Measurements from ENCODE around the gene SAC3D1. TPM values are rescaled to one million over a fixed set of nuclear protein-coding genes. Genes with fewer than 3 reads are reported as not detected.

SAC3D1 gene
- polyA plus RNA-seq, 3 donors = 4.4 to 14.1 (median 6.7) TPM

GRCh38 chr11:65084598-65085375 lies 43.8 kb downstream of the SAC3D1 start:
- peaks cover 53% of the 10 kb centered on the region for H3K79me2 ChIP-seq (ENCODE audit: insufficient read depth, low read length)
- Mint-ChIP-seq H3K27me3 (ENCODE audit: low read depth in 3 of 3) (no peaks in the 10 kb centered on the region), H3K36me3 (peaks cover 41 to 53% of the 10 kb centered on the region in 2 donors), H3K4me3 (peak overlapping the region; percentile 88 to 95), H3K9me3 (peaks cover 0 to 2% (median 0%) of the 10 kb centered on the region in 7 donors), H3K4me1 (peaks cover 44% of the 10 kb centered on the region), H3K27ac (peak overlapping the region; percentile 93 to 98 (median 95))
- peak overlapping the region; percentile 98 for H2AFZ ChIP-seq (ENCODE audit: insufficient read depth, low read depth, low read length, poor library complexity, severe bottlenecking)
- peak overlapping the region; percentile 62 to 95 (median 84) for H3K4me3 ChIP-seq (replicated peaks in 1 of 3; ENCODE audit: low read depth in 2 of 3, low read length in 3 of 3)
- H3K9me3 ChIP-seq (replicated peaks in 1 of 2; ENCODE audit: control insufficient read depth in 1 of 2, insufficient read depth in 1 of 2, low read length in 2 of 2) = no peaks in the 10 kb centered on the region
- peaks cover 33 to 43% of the 10 kb centered on the region in 2 donors for H3K4me1 ChIP-seq (ENCODE audit: control insufficient read depth in 1 of 2, insufficient read depth in 2 of 2, low read length in 2 of 2)
- H3K9ac ChIP-seq (ENCODE audit: insufficient read depth, low read length, poor library complexity, severe bottlenecking) = peak overlapping the region; percentile 91
- TF ChIP-seq CTCF (IDR thresholded peaks at IDR 0.05) = no peak
- DNase-seq = no peak
- 64% methylated on average over 14 of the region's 23 CpGs for WGBS (ENCODE audit: insufficient coverage)
- peak overlapping the region; percentile 95 for H3K4me2 ChIP-seq (replicated peaks; ENCODE audit: extremely low read depth, low read length, poor library complexity, severe bottlenecking)
- H4K20me1 ChIP-seq (ENCODE audit: insufficient read depth, low read length) = no peaks in the 10 kb centered on the region
- H3K27me3 ChIP-seq (ENCODE audit: control insufficient read depth in 2 of 2, insufficient read depth in 2 of 2, low read length in 2 of 2) = no peaks in the 10 kb centered on the region
- intact Hi-C loops (cut with micrococcal nuclease) = loop anchor here (1.0 to 5.0 kb wide), 5 partner anchors 12 to 72 kb away; partner anchors contain the start of genes FAU (in 2 of the 2), MRPL49 (in 2 of the 2), ARL2 (in 1 of the 2) and SNX15 (in 1 of the 2)
- peaks cover 33 to 48% of the 10 kb centered on the region in 2 donors for H3K36me3 ChIP-seq (replicated peaks in 1 of 2; ENCODE audit: control insufficient read depth in 1 of 2, insufficient read depth in 2 of 2, low read length in 2 of 2)
- H3K27ac ChIP-seq (ENCODE audit: low read depth in 1 of 2, low read length in 2 of 2) = peak overlapping the region; percentile 73 to 92

- Histone ChIP-seq H3K27ac (ENCODE audit: low read depth in 1 of 2, low read length in 2 of 2) (peak overlapping the region; percentile 73 to 92), H3K27me3 (ENCODE audit: control insufficient read depth in 2 of 2, insufficient read depth in 2 of 2, low read length in 2 of 2) (no peaks in the 10 kb centered on the region), H3K36me3 (replicated peaks in 1 of 2; ENCODE audit: control insufficient read depth in 1 of 2, insufficient read depth in 2 of 2, low read length in 2 of 2) (peaks cover 33 to 48% of the 10 kb centered on the region in 2 donors), H3K9ac (ENCODE audit: insufficient read depth, low read length, poor library complexity, severe bottlenecking) (no peak overlapping the region), H3K79me2 (ENCODE audit: insufficient read depth, low read length) (peaks cover 47% of the 10 kb centered on the region), H3K4me1 (ENCODE audit: control insufficient read depth in 1 of 2, insufficient read depth in 2 of 2, low read length in 2 of 2) (peaks cover 32 to 42% of the 10 kb centered on the region in 2 donors), H4K20me1 (ENCODE audit: insufficient read depth, low read length) (no peaks in the 10 kb centered on the region), H3K9me3 (replicated peaks in 1 of 2; ENCODE audit: control insufficient read depth in 1 of 2, insufficient read depth in 1 of 2, low read length in 2 of 2) (no peaks in the 10 kb centered on the region), H2AFZ (ENCODE audit: insufficient read depth, low read depth, low read length, poor library complexity, severe bottlenecking) (no peak overlapping the region), H3K4me3 (replicated peaks in 1 of 3; ENCODE audit: low read depth in 2 of 3, low read length in 3 of 3) (peak overlapping the region in 1 of 3 experiments; percentile 95), H3K4me2 (replicated peaks; ENCODE audit: extremely low read depth, low read length, poor library complexity, severe bottlenecking) (no peak overlapping the region)
- TF ChIP-seq CTCF (IDR thresholded peaks at IDR 0.05) = no peak
- peak overlapping the region; percentile 88 to 95 for H3K4me3 Mint-ChIP-seq
- WGBS (ENCODE audit: insufficient coverage) = 86% methylated on average over 4 of the region's 4 CpGs
- no peak for DNase-seq
- H3K9me3 Mint-ChIP-seq = peaks cover 0 to 2% (median 0%) of the 10 kb centered on the region in 7 donors
- H3K27me3 Mint-ChIP-seq (ENCODE audit: low read depth in 3 of 3) = no peaks in the 10 kb centered on the region
- H3K36me3 Mint-ChIP-seq = peaks cover 43 to 55% of the 10 kb centered on the region in 2 donors
- intact Hi-C loops (cut with micrococcal nuclease) = loop anchor here (2.0 to 5.0 kb wide), 2 partner anchors 37 to 53 kb away; partner anchors contain the start of genes FAU (in 2 of the 2) and MRPL49 (in 2 of the 2)
- H3K4me1 Mint-ChIP-seq = peaks cover 42% of the 10 kb centered on the region
- H3K27ac Mint-ChIP-seq = peak overlapping the region in 6 of 7 donors; percentile 47 to 98 (median 94)
Observed at GRCh38 chr11:65085446-65085845, 44.4 kb downstream of the SAC3D1 start.
